Stimulated activated effector memory CD8-positive, alpha-beta T cell treated with anti-CD3 and anti-CD28 coated beads, Interleukin-12 subunit alpha, Interleukin-12 subunit beta, amount 100 ng/mL, for 72 hours (primary cell): Measurements from ENCODE around the gene LPAR5.
A peak's percentile ranks its signal among the peaks of the same experiment; 100 is the strongest.

Experiments
- ATAC-seq: fragments of 150-1000 bp; cut with Tn5 transposase; 2 replicates; pipeline ENCODE4 v1.10.0; 2021
- DNase-seq, 2 donors: peaks; one replicate each; pipeline ENCODE4 v3.0.0; 2021 to 2022; ENCODE audit warnings: low spot score in 2 of 2
- H3K27ac Mint-ChIP-seq: one replicate; pipeline ENCODE4 v1.8.0; 2022; ENCODE audit warnings: mild to moderate bottlenecking, mixed read lengths
- H3K36me3 Mint-ChIP-seq: one replicate; pipeline ENCODE4 v1.8.0; 2022; ENCODE audit warnings: mild to moderate bottlenecking, mixed read lengths
- H3K4me1 Mint-ChIP-seq: one replicate; pipeline ENCODE4 v1.8.0; 2022; ENCODE audit warnings: mixed read lengths
- H3K4me3 Mint-ChIP-seq: one replicate; pipeline ENCODE4 v1.8.0; 2022; ENCODE audit warnings: mild to moderate bottlenecking, mixed read lengths
- H3K9me3 Mint-ChIP-seq: one replicate; pipeline ENCODE4 v1.8.0; 2022; ENCODE audit warnings: mixed read lengths

Gene LPAR5

DNA sequence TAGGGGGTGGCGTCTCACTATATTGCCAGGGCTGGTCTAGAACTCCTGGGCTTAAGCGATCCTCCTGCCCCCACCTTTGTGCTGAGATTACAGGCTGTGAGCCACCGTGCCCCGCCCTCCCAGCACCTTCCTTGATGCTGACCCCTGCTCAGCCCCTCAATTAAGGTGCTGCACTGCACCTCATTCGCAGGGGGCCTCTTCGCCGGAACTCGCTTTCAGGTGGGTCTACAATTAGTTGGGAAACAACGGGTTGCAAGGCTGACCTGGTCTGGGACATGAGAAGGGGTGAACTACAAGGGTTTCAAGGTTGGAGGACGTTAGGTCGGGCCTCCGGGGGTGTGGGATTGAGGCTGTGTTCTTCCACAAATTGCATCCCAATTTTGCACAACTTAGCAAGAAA lies 66.4 kb downstream of the LPAR5 start:
- peak overlapping the region; percentile 99 for H3K4me3 Mint-ChIP-seq
- peaks cover 99% of the 10 kb centered on the region for H3K36me3 Mint-ChIP-seq
- H3K27ac Mint-ChIP-seq = no peak overlapping the region
- ATAC-seq = no peak
- DNase-seq = no peak
- peaks cover 47% of the 10 kb centered on the region for H3K4me1 Mint-ChIP-seq
- H3K9me3 Mint-ChIP-seq = no peaks in the 10 kb centered on the region
